WTC11 (cell line): ENCODE measurements around the gene RXFP2. TPM values are rescaled to one million over a fixed set of nuclear protein-coding genes. Genes with fewer than 3 reads are reported as not detected.

Experiments
- ATAC-seq: fragments of 200-7000 bp; cut with Tn5 transposase; 2 replicates; pipeline ENCODE4 v1.10.0; 2021; ENCODE audit warnings: mild to moderate bottlenecking, moderate library complexity
- CTCF ChIA-PET: fragments of 300-600 bp; sonication (Branson Sonifier 250); formaldehyde crosslinking; loops from one replicate; lab custom pipeline; 2021; ENCODE audit warnings: antibody characterized with exemption; lab: Charles Lee
- POLR2A ChIA-PET: fragments of 350-600 bp; sonication (Branson Sonifier 250); formaldehyde crosslinking; loops from one replicate; lab custom pipeline; 2021; ENCODE audit warnings: antibody characterized with exemption; lab: Charles Lee
- DNase-seq: peaks from one replicate; pipeline ENCODE4 v3.0.0; 2021; ENCODE audit warnings: low spot score
- H3K27ac Mint-ChIP-seq: 2 replicates; pipeline ENCODE4 v1.8.0; 2021; ENCODE audit warnings: mixed read lengths
- H3K27me3 Mint-ChIP-seq: 2 replicates; pipeline ENCODE4 v1.8.0; 2021; ENCODE audit warnings: low read depth, mild to moderate bottlenecking, moderate library complexity, mixed read lengths
- H3K36me3 Mint-ChIP-seq: 2 replicates; pipeline ENCODE4 v1.8.0; 2021; ENCODE audit warnings: mixed read lengths
- H3K4me1 Mint-ChIP-seq: 2 replicates; pipeline ENCODE4 v1.8.0; 2022; ENCODE audit warnings: mixed read lengths
- H3K4me3 Mint-ChIP-seq: 2 replicates; pipeline ENCODE4 v1.8.0; 2021; ENCODE audit warnings: mild to moderate bottlenecking, moderate library complexity, mixed read lengths
- H3K9me3 Mint-ChIP-seq: 2 replicates; pipeline ENCODE4 v1.8.0; 2021; ENCODE audit warnings: mixed read lengths
- AR ChIP-seq: fragments of 250-450 bp; sonication (Bioruptor Pico); IDR thresholded peaks from 2 replicates; pipeline ENCODE4 v1.9.0; 2021; ENCODE audit warnings: mild to moderate bottlenecking
- ATF6 ChIP-seq: sonication (generic); formaldehyde crosslinking; IDR thresholded peaks from 2 replicates; pipeline ENCODE4 v1.8.1; 2023; ENCODE audit warnings: mild to moderate bottlenecking, missing genetic modification reagents
- CBFB ChIP-seq: sonication (generic); formaldehyde crosslinking; IDR thresholded peaks from 2 replicates; pipeline ENCODE4 v1.8.1; 2022; ENCODE audit warnings: mild to moderate bottlenecking, low read depth, missing genetic modification reagents
- ELF4 ChIP-seq: sonication (generic); formaldehyde crosslinking; IDR thresholded peaks from 2 replicates; pipeline ENCODE4 v1.8.1; 2022; ENCODE audit warnings: low read depth, mild to moderate bottlenecking, moderate library complexity, missing genetic modification reagents
- ETV6 ChIP-seq: sonication (generic); formaldehyde crosslinking; IDR thresholded peaks from 2 replicates; pipeline ENCODE4 v1.8.1; 2022; ENCODE audit warnings: mild to moderate bottlenecking, missing genetic modification reagents
- FOXJ3 ChIP-seq: sonication (generic); formaldehyde crosslinking; IDR thresholded peaks from 2 replicates; pipeline ENCODE4 v1.9.0; 2021; ENCODE audit warnings: missing genetic modification reagents, mild to moderate bottlenecking, borderline replicate concordance
- GRHL2 ChIP-seq: fragments of 250-450 bp; sonication (Bioruptor Pico); IDR thresholded peaks from 2 replicates; pipeline ENCODE4 v1.8.0; 2022; ENCODE audit warnings: mild to moderate bottlenecking, moderate library complexity; ENCODE audit not compliant: insufficient replicate concordance, severe bottlenecking
- HMGXB4 ChIP-seq: sonication (generic); formaldehyde crosslinking; IDR thresholded peaks from 2 replicates; pipeline ENCODE4 v1.8.1; 2023; ENCODE audit warnings: mild to moderate bottlenecking, moderate library complexity, missing genetic modification reagents
- JUN ChIP-seq: sonication (generic); formaldehyde crosslinking; IDR thresholded peaks from 2 replicates; pipeline ENCODE4 v1.8.0; 2023; ENCODE audit warnings: mild to moderate bottlenecking, missing genetic modification reagents
- MAX ChIP-seq: sonication (generic); formaldehyde crosslinking; IDR thresholded peaks from 2 replicates; pipeline ENCODE4 v1.8.0; 2022; ENCODE audit warnings: mild to moderate bottlenecking, missing genetic modification reagents
- NFE2L1 ChIP-seq: sonication (generic); formaldehyde crosslinking; IDR thresholded peaks from 2 replicates; pipeline ENCODE4 v1.8.1; 2023; ENCODE audit warnings: missing genetic modification reagents
- NR1H2 ChIP-seq: sonication (generic); formaldehyde crosslinking; IDR thresholded peaks from 2 replicates; pipeline ENCODE4 v1.9.0; 2021; ENCODE audit warnings: mild to moderate bottlenecking, moderate library complexity, missing genetic modification reagents
- TEAD4 ChIP-seq: sonication (generic); formaldehyde crosslinking; IDR thresholded peaks from 2 replicates; pipeline ENCODE4 v1.8.0; 2022; ENCODE audit warnings: mild to moderate bottlenecking, missing genetic modification reagents
- ZNF263 ChIP-seq: sonication (generic); formaldehyde crosslinking; IDR thresholded peaks from 2 replicates; pipeline ENCODE4 v1.8.1; 2022; ENCODE audit warnings: low read depth, mild to moderate bottlenecking, moderate library complexity, missing genetic modification reagents
- ZNF416 ChIP-seq: fragments of 250-450 bp; sonication (Bioruptor Pico); IDR thresholded peaks from 2 replicates; pipeline ENCODE4 v1.9.0; 2021; ENCODE audit warnings: mild to moderate bottlenecking, inconsistent platforms
- ZNF512 ChIP-seq: sonication (generic); formaldehyde crosslinking; IDR thresholded peaks from 2 replicates; pipeline ENCODE4 v1.8.1; 2022; ENCODE audit warnings: missing genetic modification reagents, borderline replicate concordance
- ZSCAN18 ChIP-seq: fragments of 250-450 bp; sonication (Bioruptor Pico); IDR thresholded peaks from 2 replicates; pipeline ENCODE4 v2.1.2; 2022; ENCODE audit warnings: mild to moderate bottlenecking, moderate library complexity
- total RNA-seq: library from RNA; stranded (reverse); gene quantifications from 3 replicates; pipeline ENCODE4 v1.2.3, GENCODE V29; 2021

Gene RXFP2
- total RNA-seq, 1 experiment from 2014 or later = not detected

- TF ChIP-seq AR (CRISPR knock-in tag) (no peak), MAX (CRISPR knock-in tag) (no peak)
These were observed 107.8 kb downstream of the RXFP2 start (continued) for GRCh38 chr13:31846961-31847752.

GRCh38 chr13:31848621-31849020, 109.3 kb downstream of the RXFP2 start:
- TF ChIP-seq ATF6 (no peak), ZNF512 (CRISPR knock-in tag) (no peak), NR1H2 (CRISPR knock-in tag) (no peak), GRHL2 (no peak), ETV6 (CRISPR knock-in tag) (no peak), ZSCAN18 (CRISPR knock-in tag) (no peak), ZNF416 (no peak), ZNF263 (no peak), ELF4 (CRISPR knock-in tag) (no peak), HMGXB4 (CRISPR knock-in tag) (no peak), JUN (no peak), TEAD4 (CRISPR knock-in tag) (no peak), CBFB (no peak), NFE2L1 (CRISPR knock-in tag) (no peak), FOXJ3 (CRISPR knock-in tag) (no peak)
- ATAC-seq (no peak), DNase-seq (no peak)
- H3K36me3 Mint-ChIP-seq = no peaks in the 10 kb centered on the region
- H3K27ac Mint-ChIP-seq = no peak overlapping the region
- ChIA-PET POLR2A (no interaction called here), CTCF (no interaction called here)
- H3K4me3 Mint-ChIP-seq = no peak overlapping the region
- no peaks in the 10 kb centered on the region for H3K9me3 Mint-ChIP-seq
- H3K27me3 Mint-ChIP-seq = peaks cover 58% of the 10 kb centered on the region
- H3K4me1 Mint-ChIP-seq = peaks cover 6% of the 10 kb centered on the region
